Stomach (tissue), 9 donors: ENCODE data around the gene REG4. TPM values are rescaled to one million over a fixed set of nuclear protein-coding genes. Genes with fewer than 3 reads are reported as not detected.
A peak's percentile ranks its signal among the peaks of the same experiment; 100 is the strongest.

Experiments used
- DNase-seq, 2 donors: peaks; one replicate each; pipeline versions ENCODE4 v3.0.0 to v3.0.0-alpha.2; 2013 to 2019
- H3K27ac ChIP-seq, 5 donors: fragments of 200-600 bp in 4 of 5; sonication (generic) in 4 of 5; one replicate each; pipeline ENCODE4 v1.5.1; 2013 to 2019; ENCODE audit warnings: mild to moderate bottlenecking in 1 of 5, moderate library complexity in 1 of 5
- H3K27me3 ChIP-seq, 3 donors: fragments of 200-600 bp; sonication (generic); one replicate each; pipeline ENCODE4 v1.5.1; 2017 to 2019; ENCODE audit warnings: mixed run types in 1 of 3
- H3K36me3 ChIP-seq, 4 donors: fragments of 200-600 bp; sonication (generic); 1 replicate in 3 of 4; 2 replicates in 1 of 4; pipeline ENCODE4 v1.5.1; 2016 to 2019
- H3K4me1 ChIP-seq, 4 donors: fragments of 200-600 bp; sonication (generic); one replicate each; pipeline ENCODE4 v1.5.1; 2016 to 2019
- H3K4me3 ChIP-seq, 4 donors: fragments of 200-600 bp; sonication (generic) in 3 of 4; one replicate each; pipeline ENCODE4 v1.5.1; 2016 to 2019; ENCODE audit warnings: mild to moderate bottlenecking in 1 of 4
- H3K9me3 ChIP-seq, 4 donors: fragments of 200-600 bp; sonication (generic); one replicate each; pipeline ENCODE4 v1.5.1; 2016 to 2019
- EP300 ChIP-seq: sonication (generic); formaldehyde crosslinking; IDR thresholded peaks from one replicate; pipeline ENCODE4 v1.6.1; 2017; ENCODE audit warnings: antibody characterized with exemption
- POLR2A ChIP-seq, 4 donors: fragments of 450-650 bp; IDR thresholded peaks; one replicate each; pipeline ENCODE4 v1.6.1; 2016; ENCODE audit warnings: antibody characterized with exemption in 4 of 4, control low read depth in 2 of 4, mild to moderate bottlenecking in 1 of 4, moderate library complexity in 1 of 4
- POLR2AphosphoS5 ChIP-seq, 3 donors: sonication (generic); formaldehyde crosslinking; IDR thresholded peaks; one replicate each; pipeline ENCODE4 v1.6.1; 2016; ENCODE audit warnings: antibody characterized with exemption in 3 of 3
- WGBS, 5 donors: extraction: QIAGEN DNeasy Blood & Tissue Kit in 3 of 5; methylation state at CpG; one replicate each; pipeline versions ENCODE4 v1.1.5 to v1.1.7; 2013 to 2018; 5-methylcytosine and 5-hydroxymethylcytosine counted together
- intact Hi-C: fragments of 100-400 bp; cut with DNase I; formaldehyde crosslinking; loops from one replicate; pipeline ENCODE4 v1.15.1; 2023; ENCODE audit warnings: low total_unique reads
- polyA plus RNA-seq, 3 donors: library from polyadenylated mRNA; stranded (reverse); fragments of 200-250 nt; gene quantifications; one replicate each; pipeline ENCODE4 v1.2.3, GENCODE V29; 2013
- total RNA-seq, 5 donors: library from RNA; depleted of rRNA; stranded (reverse); fragments of >200 nt; gene quantifications; one replicate each; pipeline versions ENCODE4 v1.1.0 to v1.2.3, GENCODE V29; 2014 to 2016
- TF ChIP-seq, protein P1 (sequence below), 7 experiments: fragments of 450-650 bp in 4 of 7; fragments of 200-600 bp in 3 of 7; sonication (generic) in 3 of 7; IDR thresholded peaks; one replicate each; pipeline ENCODE4 v1.5.1; 2016 to 2019; ENCODE audit warnings: antibody characterized with exemption in 7 of 7, control low read depth in 2 of 7, mild to moderate bottlenecking in 1 of 7
- donor health status: healthy with polysubstance abuse.
- donor health status: Bipolar disorder and iron deficiency.
- donor health status: healthy.

Gene REG4
- total and polyA plus RNA-seq, 8 donors: 0.18 to 9.2 (median 3.4) TPM; not detected in 4

GRCh38 chr1:119766374-119766794 is 44.9 kb downstream of the REG4 start:
- Histone ChIP-seq H3K27ac (peak overlapping the region; percentile 54 to 83 (median 77)), H3K4me3 (peak overlapping the region in 3 of 4 donors; percentile 7 to 44 (median 32)), H3K9me3 (no peaks in the 10 kb centered on the region), H3K27me3 (no peaks in the 10 kb centered on the region), H3K36me3 (peaks cover 0 to 9% (median 0%) of the 10 kb centered on the region in 4 donors), H3K4me1 (peaks cover 7 to 46% (median 30%) of the 10 kb centered on the region in 4 donors)
- DNase-seq: peak; percentile 61 to 66
- TF ChIP-seq EP300 (no peak), POLR2AphosphoS5 (IDR thresholded peaks at IDR 0.05) (peak in 1 of 3 donors; percentile 22), POLR2A (IDR thresholded peaks at IDR 0.05) (no peak)
- TF ChIP-seq, protein P1, sequence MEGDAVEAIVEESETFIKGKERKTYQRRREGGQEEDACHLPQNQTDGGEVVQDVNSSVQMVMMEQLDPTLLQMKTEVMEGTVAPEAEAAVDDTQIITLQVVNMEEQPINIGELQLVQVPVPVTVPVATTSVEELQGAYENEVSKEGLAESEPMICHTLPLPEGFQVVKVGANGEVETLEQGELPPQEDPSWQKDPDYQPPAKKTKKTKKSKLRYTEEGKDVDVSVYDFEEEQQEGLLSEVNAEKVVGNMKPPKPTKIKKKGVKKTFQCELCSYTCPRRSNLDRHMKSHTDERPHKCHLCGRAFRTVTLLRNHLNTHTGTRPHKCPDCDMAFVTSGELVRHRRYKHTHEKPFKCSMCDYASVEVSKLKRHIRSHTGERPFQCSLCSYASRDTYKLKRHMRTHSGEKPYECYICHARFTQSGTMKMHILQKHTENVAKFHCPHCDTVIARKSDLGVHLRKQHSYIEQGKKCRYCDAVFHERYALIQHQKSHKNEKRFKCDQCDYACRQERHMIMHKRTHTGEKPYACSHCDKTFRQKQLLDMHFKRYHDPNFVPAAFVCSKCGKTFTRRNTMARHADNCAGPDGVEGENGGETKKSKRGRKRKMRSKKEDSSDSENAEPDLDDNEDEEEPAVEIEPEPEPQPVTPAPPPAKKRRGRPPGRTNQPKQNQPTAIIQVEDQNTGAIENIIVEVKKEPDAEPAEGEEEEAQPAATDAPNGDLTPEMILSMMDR (IDR thresholded peaks at IDR 0.05): no peak
- WGBS, 5 donors: 15 to 31% (median 19%) methylated on average over 4 of the region's 4 CpGs
- intact Hi-C loops: no loop called here

- H3K36me3 ChIP-seq: peaks cover 0 to 27% (median 3%) of the 10 kb centered on the region in 4 donors
- peak overlapping the region in 1 of 5 donors; percentile 83 for H3K27ac ChIP-seq
- peaks cover 7 to 35% (median 23%) of the 10 kb centered on the region in 4 donors for H3K4me1 ChIP-seq
- H3K9me3 ChIP-seq: no peaks in the 10 kb centered on the region
- intact Hi-C loops: no loop called here
- TF ChIP-seq, protein P1 (IDR thresholded peaks at IDR 0.05): no peak
- TF ChIP-seq POLR2A (IDR thresholded peaks at IDR 0.05): no peak
- TF ChIP-seq POLR2AphosphoS5 (IDR thresholded peaks at IDR 0.05): no peak
- TF ChIP-seq EP300: no peak
- DNase-seq: no peak
- H3K27me3 ChIP-seq: no peaks in the 10 kb centered on the region
- WGBS, 5 donors: 70 to 85% (median 78%) methylated on average over 6 of the region's 6 CpGs
- H3K4me3 ChIP-seq: peak overlapping the region in 1 of 4 donors; percentile 22
Measured at GRCh38 chr1:119764220-119764619, 47.0 kb downstream of the REG4 start.

DNA sequence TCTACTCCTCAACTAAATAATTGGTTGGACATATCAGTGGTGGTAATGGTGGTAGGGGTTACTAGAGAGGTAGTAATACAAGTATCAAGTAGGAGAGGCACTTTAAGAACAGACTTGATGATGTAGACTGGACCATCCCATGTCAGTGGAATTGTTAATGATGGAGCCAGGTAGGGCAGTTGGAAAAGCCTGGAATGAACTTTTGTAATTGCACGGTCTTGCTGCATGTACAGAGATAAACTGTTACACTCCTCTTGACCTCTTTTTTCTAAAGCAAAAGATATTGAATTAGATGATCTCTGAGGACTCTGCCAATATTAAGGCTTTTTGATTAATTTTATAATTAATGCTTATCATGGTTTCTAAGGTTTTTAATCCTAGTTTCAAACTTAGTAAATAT is 48.3 kb downstream of the REG4 start:
- 33 to 66% (median 52%) methylated on average over 1 of the region's 1 CpG for WGBS, 5 donors
- intact Hi-C loops: no loop called here
- Histone ChIP-seq H3K27me3 (no peaks in the 10 kb centered on the region), H3K27ac (no peak overlapping the region), H3K4me3 (no peak overlapping the region), H3K36me3 (peaks cover 0 to 40% (median 4%) of the 10 kb centered on the region in 4 donors), H3K4me1 (peaks cover 7 to 24% (median 15%) of the 10 kb centered on the region in 4 donors), H3K9me3 (no peaks in the 10 kb centered on the region)
- TF ChIP-seq, protein P1 (IDR thresholded peaks at IDR 0.05): no peak
- TF ChIP-seq EP300 (no peak), POLR2AphosphoS5 (IDR thresholded peaks at IDR 0.05) (no peak), POLR2A (IDR thresholded peaks at IDR 0.05) (no peak)
- DNase-seq: no peak

DNA sequence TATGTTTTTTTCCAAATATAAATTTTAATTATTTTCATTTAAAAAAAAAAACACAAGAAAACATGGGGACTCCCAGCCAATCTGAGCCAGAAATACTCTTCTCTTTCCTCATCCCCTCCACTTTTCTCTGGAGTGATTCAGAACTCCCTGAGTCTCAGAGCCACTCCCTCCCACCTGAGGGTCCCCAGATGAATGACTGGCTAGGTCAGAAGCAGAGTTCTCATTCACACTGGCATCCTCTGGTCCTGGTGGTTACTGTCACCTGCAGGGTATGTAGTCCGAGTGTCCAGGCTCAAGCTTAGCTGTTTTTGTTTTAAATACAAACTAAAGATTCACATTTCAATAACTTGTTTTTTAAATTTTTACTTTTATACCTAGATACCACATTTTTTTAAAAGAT is 48.9 kb downstream of the REG4 start:
- Histone ChIP-seq H3K27ac (no peak overlapping the region), H3K4me1 (peaks cover 7 to 21% (median 13%) of the 10 kb centered on the region in 4 donors), H3K36me3 (peaks cover 0 to 45% (median 4%) of the 10 kb centered on the region in 4 donors), H3K27me3 (no peaks in the 10 kb centered on the region), H3K4me3 (no peak overlapping the region), H3K9me3 (no peaks in the 10 kb centered on the region)
- intact Hi-C loops: no loop called here
- 82 to 96% (median 89%) methylated on average over 1 of the region's 1 CpG for WGBS, 5 donors
- no peak for DNase-seq
- TF ChIP-seq POLR2A (IDR thresholded peaks at IDR 0.05) (no peak), EP300 (no peak), POLR2AphosphoS5 (IDR thresholded peaks at IDR 0.05) (no peak)
- TF ChIP-seq, protein P1 (IDR thresholded peaks at IDR 0.05): no peak
